ENCODE measurements around the gene EXOC6B.

DNA sequence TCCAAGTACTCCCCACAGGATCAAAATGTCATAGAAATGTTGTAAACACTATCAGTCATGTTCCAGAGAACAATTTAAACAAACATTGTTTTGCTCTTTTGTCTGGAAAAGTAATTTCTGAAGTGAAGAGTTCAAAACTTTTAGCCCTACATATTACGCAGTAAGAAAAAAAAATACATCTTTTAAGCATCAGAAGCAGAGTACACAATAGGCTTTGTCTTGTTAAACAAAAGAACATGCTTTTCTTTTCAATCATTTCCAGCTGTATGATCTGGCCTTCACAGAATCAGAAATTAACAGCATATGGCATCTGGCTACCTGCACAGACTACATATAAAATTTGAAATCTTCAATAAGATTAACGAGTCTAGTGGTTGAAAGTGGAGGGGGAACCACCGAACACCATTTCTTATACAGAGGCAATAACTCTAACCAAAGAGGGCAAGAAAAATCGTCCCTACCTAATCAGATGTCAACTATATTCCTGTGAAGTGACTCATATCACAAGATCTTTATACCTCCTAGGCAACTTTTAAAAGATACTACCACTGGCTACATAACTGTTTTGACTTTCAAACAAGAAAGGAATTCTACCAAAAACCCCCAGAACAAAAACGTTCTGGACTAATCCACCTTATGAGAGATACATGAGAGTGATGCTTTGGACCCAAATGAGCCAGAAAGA is 149.3 kb downstream of the EXOC6B start:
- TF ChIP-seq EZH2 (IDR thresholded peaks at IDR 0.05; ENCODE audit: insufficient read depth, poor library complexity, severe bottlenecking) (no peak), EZH2phosphoT487 (IDR thresholded peaks at IDR 0.05; ENCODE audit: insufficient read depth, low read depth) (no peak)
